Cardiac fibroblast (primary cell): ENCODE measurements around the gene BICD1.
A peak's percentile ranks its signal among the peaks of the same experiment; 100 is the strongest.

ENCODE experiments used
- DNase-seq, 2 donors: peaks; one replicate each; pipeline versions ENCODE4 v3.0.0 to v3.0.0-alpha.2; 2010; ENCODE audit warnings: low read depth in 2 of 2
- H3K4me3 ChIP-seq, 2 donors: replicated peaks in 1 of 2; 1 replicate in 1 of 2; 2 replicates in 1 of 2; pipeline ENCODE4 v1.5.1; 2011; ENCODE audit warnings: low read depth in 2 of 2, low read length in 2 of 2, mild to moderate bottlenecking in 2 of 2, moderate library complexity in 1 of 2
- CTCF ChIP-seq: IDR thresholded peaks from one replicate; pipeline ENCODE4 v1.5.1; 2011; ENCODE audit warnings: low read depth, mild to moderate bottlenecking, low read length, inconsistent platforms

Gene BICD1

GRCh38 chr12:32248441-32249140 lies 141.9 kb downstream of the BICD1 start:
- no peak for DNase-seq
- no peak for TF ChIP-seq CTCF
- H3K4me3 ChIP-seq = no peak overlapping the region

- no peak for TF ChIP-seq CTCF
- no peak overlapping the region for H3K4me3 ChIP-seq
- DNase-seq = no peak
Observed at GRCh38 chr12:32249777-32250176, 143.1 kb downstream of the BICD1 start.

- no peak for DNase-seq
- no peak overlapping the region for H3K4me3 ChIP-seq
- TF ChIP-seq CTCF = no peak
Observed at GRCh38 chr12:32252199-32253073, 145.8 kb downstream of the BICD1 start.

- TF ChIP-seq CTCF = no peak
- DNase-seq = peak in 1 of 2 donors; percentile 22
- no peak overlapping the region for H3K4me3 ChIP-seq
Observed at GRCh38 chr12:32253154-32253790, 146.6 kb downstream of the BICD1 start.

GRCh38 chr12:32254260-32254956 lies 147.8 kb downstream of the BICD1 start:
- no peak for DNase-seq
- H3K4me3 ChIP-seq = no peak overlapping the region
- TF ChIP-seq CTCF = no peak

- no peak for TF ChIP-seq CTCF
- H3K4me3 ChIP-seq = no peak overlapping the region
- no peak for DNase-seq
Observed at GRCh38 chr12:32255588-32255987, 148.9 kb downstream of the BICD1 start.
